HCT116 (cell line): Measurements from ENCODE around the gene CR1L. TPM values are rescaled to one million over a fixed set of nuclear protein-coding genes. Genes with fewer than 3 reads are reported as not detected.

ENCODE experiments used
- ATAC-seq: fragments of 200-7000 bp; cut with Tn5 transposase; 2 replicates; pipeline ENCODE4 v1.9.1; 2020; ENCODE audit warnings: mild to moderate bottlenecking, moderate library complexity
- BruUV-seq: library from RNA; stranded (reverse); fragments of 400-500 nt; replicated peaks from 2 replicates; lab custom pipeline; 2021; lab: Mats Ljungman, UMichigan
- CTCF ChIA-PET: fragments of 300-600 bp; sonication (Branson Sonifier 250); formaldehyde crosslinking; loops from one replicate; lab custom pipeline; 2021; ENCODE audit warnings: antibody characterized with exemption; lab: Charles Lee
- POLR2A ChIA-PET: fragments of 300-600, 350-600 bp; sonication (Branson Sonifier 250); formaldehyde crosslinking; loops from one replicate; lab custom pipeline; 2021; ENCODE audit warnings: antibody characterized with exemption; lab: Charles Lee
- RAD21 ChIA-PET, 2 experiments: fragments of 300-600 bp; sonication (Branson Sonifier 250); formaldehyde crosslinking; loops; one replicate each; lab custom pipeline; 2023; ENCODE audit warnings: low total read pairs in 2 of 2; ENCODE audit not compliant: uncharacterized antibody in 2 of 2, unreplicated experiment in 2 of 2, low non-redundant PET in 1 of 2; lab: Charles Lee
- DNase-seq: peaks from one replicate; pipeline ENCODE4 v3.0.0-alpha.2; 2010; ENCODE audit warnings: low read depth, low spot score
- H2AFZ ChIP-seq: fragments of 200-600 bp; shearing (Covaris generic), sonication (generic); 2 replicates; pipeline ENCODE4 v1.6.1; 2017; ENCODE audit warnings: low read depth, mixed run types, mixed read lengths, antibody characterized with exemption, low read length; ENCODE audit not compliant: poor library complexity, severe bottlenecking
- H3K27ac ChIP-seq: 2 replicates; pipeline ENCODE4 v1.5.1; 2012; ENCODE audit warnings: low read depth, low read length
- H3K27me3 ChIP-seq: fragments of 200-600 bp; sonication (generic); 2 replicates; pipeline ENCODE4 v1.6.1; 2016; ENCODE audit warnings: mixed run types, low read length, mixed read lengths; ENCODE audit not compliant: insufficient read depth
- H3K36me3 ChIP-seq, 2 experiments: fragments of 200-500 bp in 1 of 2; fragments of 200-600 bp in 1 of 2; sonication (Bioruptor generic) in 1 of 2; sonication (generic) in 1 of 2; 2 replicates each; pipeline versions ENCODE4 v1.5.1 to v1.6.1; 2014 to 2016; ENCODE audit warnings: low read length in 2 of 2, inconsistent platforms in 1 of 2, mixed read lengths in 1 of 2, mixed run types in 1 of 2; ENCODE audit not compliant: insufficient read depth in 2 of 2, control insufficient read depth in 1 of 2
- H3K4me1 ChIP-seq, 2 experiments: fragments of 200-600 bp in 1 of 2; sonication (generic) in 1 of 2; 2 replicates each; pipeline versions ENCODE4 v1.5.1 to v1.6.1; 2012 to 2017; ENCODE audit warnings: low read length in 2 of 2, inconsistent platforms in 1 of 2, mild to moderate bottlenecking in 1 of 2, mixed read lengths in 1 of 2, mixed run types in 1 of 2, moderate library complexity in 1 of 2; ENCODE audit not compliant: insufficient read depth in 2 of 2, control insufficient read depth in 1 of 2
- H3K4me2 ChIP-seq: fragments of 200-600 bp; sonication (generic); 2 replicates; pipeline ENCODE4 v1.6.1; 2017; ENCODE audit warnings: mixed run types, low read length, mixed read lengths
- H3K4me3 ChIP-seq, 2 experiments: fragments of 200-600 bp in 1 of 2; sonication (generic) in 1 of 2; replicated peaks in 1 of 2; 2 replicates each; pipeline ENCODE4 v1.5.1; 2011 to 2016; ENCODE audit warnings: low read length in 2 of 2, control low read depth in 1 of 2, low read depth in 1 of 2, mild to moderate bottlenecking in 1 of 2, mixed read lengths in 1 of 2, mixed run types in 1 of 2
- H3K79me2 ChIP-seq: fragments of 200-600 bp; sonication (generic); 2 replicates; pipeline ENCODE4 v1.6.1; 2017; ENCODE audit warnings: mild to moderate bottlenecking, mixed run types, low read length, moderate library complexity, mixed read lengths; ENCODE audit not compliant: insufficient read depth
- H3K9ac ChIP-seq: fragments of 200-600 bp; sonication (generic); 2 replicates; pipeline ENCODE4 v1.6.1; 2016; ENCODE audit warnings: low read length, mixed read lengths
- H3K9me2 ChIP-seq: fragments of 200-600 bp; sonication (generic), shearing (Covaris generic); 2 replicates; pipeline ENCODE4 v1.6.1; 2017; ENCODE audit warnings: mixed run types, mild to moderate bottlenecking, moderate library complexity; ENCODE audit not compliant: insufficient read depth
- H3K9me3 ChIP-seq, 2 experiments: fragments of 200-500 bp in 1 of 2; fragments of 200-600 bp in 1 of 2; sonication (Bioruptor generic) in 1 of 2; sonication (generic) in 1 of 2; 2 replicates each; pipeline ENCODE4 v1.6.1; 2014 to 2017; ENCODE audit warnings: low read length in 2 of 2, mixed read lengths in 2 of 2, inconsistent platforms in 1 of 2, low read depth in 1 of 2, mild to moderate bottlenecking in 1 of 2, mixed run types in 1 of 2, moderate library complexity in 1 of 2; ENCODE audit not compliant: control insufficient read depth in 1 of 2, insufficient read depth in 1 of 2
- H4K20me1 ChIP-seq: fragments of 200-600 bp; sonication (generic), shearing (Covaris generic); 2 replicates; pipeline ENCODE4 v1.6.1; 2017; ENCODE audit warnings: mixed run types, mild to moderate bottlenecking, moderate library complexity; ENCODE audit not compliant: insufficient read depth
- ATF3 ChIP-seq: IDR thresholded peaks from 2 replicates; pipeline ENCODE4 v1.6.1; 2012
- CEBPB ChIP-seq: IDR thresholded peaks from 2 replicates; pipeline ENCODE4 v1.6.1; 2012; ENCODE audit warnings: low read depth
- EGR1 ChIP-seq: IDR thresholded peaks from 2 replicates; pipeline ENCODE4 v1.6.1; 2012; ENCODE audit warnings: low read depth
- EZH2phosphoT487 ChIP-seq: fragments of 200-600 bp; IDR thresholded peaks from 2 replicates; pipeline ENCODE4 v1.6.1; 2018; ENCODE audit warnings: antibody characterized with exemption, borderline replicate concordance
- JUND ChIP-seq: IDR thresholded peaks from 2 replicates; pipeline ENCODE4 v1.6.1; 2012
- POLR2A ChIP-seq: IDR thresholded peaks from 2 replicates; pipeline ENCODE4 v1.7.0; 2011; ENCODE audit warnings: borderline replicate concordance; ENCODE audit not compliant: insufficient read depth, insufficient read length; ENCODE audit errors: extremely low read depth
- RAD21 ChIP-seq: IDR thresholded peaks from 2 replicates; pipeline ENCODE4 v1.6.1; 2012; ENCODE audit warnings: low read depth, mild to moderate bottlenecking
- REST ChIP-seq: IDR thresholded peaks from 2 replicates; pipeline ENCODE4 v1.6.1; 2012; ENCODE audit warnings: low read depth
- SIN3A ChIP-seq: IDR thresholded peaks from 2 replicates; pipeline ENCODE4 v1.6.1; 2012; ENCODE audit warnings: low read depth
- SRF ChIP-seq: IDR thresholded peaks from 2 replicates; pipeline ENCODE4 v1.6.1; 2012; ENCODE audit warnings: low read depth
- TCF7L2 ChIP-seq: IDR thresholded peaks from 2 replicates; pipeline ENCODE4 v1.7.0; 2011; ENCODE audit warnings: borderline replicate concordance, inconsistent platforms; ENCODE audit not compliant: insufficient read depth, insufficient read length; ENCODE audit errors: extremely low read depth
- YY1 ChIP-seq: IDR thresholded peaks from 2 replicates; pipeline ENCODE4 v1.6.1; 2011; ENCODE audit warnings: low read length, low read depth, moderate library complexity, mild to moderate bottlenecking; ENCODE audit not compliant: insufficient replicate concordance; ENCODE audit errors: extremely low read depth
- ZBTB33 ChIP-seq: IDR thresholded peaks from 2 replicates; pipeline ENCODE4 v1.6.1; 2011; ENCODE audit warnings: mild to moderate bottlenecking, low read length, moderate library complexity; ENCODE audit not compliant: insufficient replicate concordance; ENCODE audit errors: extremely low read depth
- ZNF274 ChIP-seq: fragments of 200-500 bp; sonication (Bioruptor generic); IDR thresholded peaks from 2 replicates; pipeline ENCODE4 v1.6.1; 2014; ENCODE audit warnings: mild to moderate bottlenecking, low read depth, low read length, inconsistent platforms
- intact Hi-C: fragments of 100-400 bp; cut with micrococcal nuclease; formaldehyde crosslinking; loops from 2 replicates; pipeline ENCODE4 v1.10.0; 2022
- total RNA-seq: library from RNA; stranded (reverse); gene quantifications from one replicate; pipeline ENCODE4 v1.2.1, GENCODE V29; 2021; ENCODE audit not compliant: unreplicated experiment

The CR1L gene
- total RNA-seq, 1 experiment from 2014 or later, result 0.15 TPM

- ChIA-PET RAD21 (no interaction called here), POLR2A (no interaction called here), CTCF (interaction anchor here (0.6 kb wide), 1 partner anchor 44 kb away, joined by 3 read pairs; no protein-coding TSS in a partner anchor)
- Histone ChIP-seq H3K4me2 (no peak overlapping the region), H4K20me1 (no peaks in the 10 kb centered on the region), H3K27ac (no peak overlapping the region), H3K9me2 (no peaks in the 10 kb centered on the region), H3K27me3 (no peaks in the 10 kb centered on the region), H3K36me3 (no peaks in the 10 kb centered on the region), H3K9me3 (no peaks in the 10 kb centered on the region), H3K9ac (no peak overlapping the region), H3K4me1 (peaks cover 3 to 9% of the 10 kb centered on the region in 2 experiments; a peak in 3 of 4 replicates), H3K79me2 (no peaks in the 10 kb centered on the region), H2AFZ (no peak overlapping the region), H3K4me3 (no peak overlapping the region)
- ATAC-seq (no peak), DNase-seq (no peak)
- TF ChIP-seq POLR2A (no peak), ATF3 (no peak), REST (no peak), RAD21 (no peak), SIN3A (no peak), TCF7L2 (no peak), CEBPB (no peak), ZBTB33 (no peak), ZNF274 (no peak), JUND (no peak), YY1 (no peak), EGR1 (no peak), SRF (no peak), EZH2phosphoT487 (no peak)
- BruUV-seq, result no TSS peak
- intact Hi-C loops, result no loop called here
Measured at GRCh38 chr1:207702317-207702716, 57.4 kb downstream of the CR1L start.
